GM12878 (cell line): ENCODE data around the gene TRIM37. TPM values are rescaled to one million over a fixed set of nuclear protein-coding genes. Genes with fewer than 3 reads are reported as not detected.
A peak's percentile ranks its signal among the peaks of the same experiment; 100 is the strongest.

Experiments
- BACH1 ChIP-seq: fragments of 450-650 bp; IDR thresholded peaks from 2 replicates; pipeline ENCODE4 v1.6.1; 2017; ENCODE audit warnings: mild to moderate bottlenecking, borderline replicate concordance
- BRCA1 ChIP-seq: IDR thresholded peaks from 2 replicates; pipeline ENCODE4 v1.6.1; 2011; ENCODE audit warnings: low read depth, low read length, improper control_type of control experiment
- CREB1 ChIP-seq: IDR thresholded peaks from 2 replicates; pipeline ENCODE4 v1.6.1; 2012; ENCODE audit warnings: low read depth, mild to moderate bottlenecking, inconsistent platforms
- EED ChIP-seq: sonication (generic); IDR thresholded peaks from 2 replicates; pipeline ENCODE4 v1.6.1; 2016; ENCODE audit warnings: antibody characterized with exemption, low read depth
- FOXK2 ChIP-seq: fragments of 450-650 bp; IDR thresholded peaks from 2 replicates; pipeline ENCODE4 v1.6.1; 2017; ENCODE audit warnings: mild to moderate bottlenecking, moderate library complexity
- HDAC2 ChIP-seq: fragments of 200-600 bp; sonication (generic); IDR thresholded peaks from 2 replicates; pipeline ENCODE4 v1.6.1; 2017
- HDAC6 ChIP-seq: fragments of 200-600 bp; sonication (generic); IDR thresholded peaks from one replicate; pipeline ENCODE4 v1.8.0; 2017; ENCODE audit warnings: antibody characterized with exemption; ENCODE audit not compliant: unreplicated experiment
- MXI1 ChIP-seq: fragments of 150-350 bp; IDR thresholded peaks from 2 replicates; pipeline ENCODE4 v1.6.1; 2011; ENCODE audit warnings: low read depth, mild to moderate bottlenecking, inconsistent platforms, low read length, improper control_type of control experiment
- NFYB ChIP-seq: IDR thresholded peaks from 2 replicates; pipeline ENCODE4 v1.6.1; 2011; ENCODE audit warnings: low read depth, mild to moderate bottlenecking, low read length, improper control_type of control experiment, moderate library complexity; ENCODE audit not compliant: insufficient read depth
- RB1 ChIP-seq: fragments of 450-650 bp; formaldehyde crosslinking; IDR thresholded peaks from 2 replicates; pipeline ENCODE4 v1.6.1; 2017; ENCODE audit warnings: mild to moderate bottlenecking, borderline replicate concordance
- RBBP5 ChIP-seq: fragments of 200-600 bp; sonication (generic); conservative IDR thresholded peaks from 2 replicates; pipeline ENCODE4 v1.6.1; 2016
- SMC3 ChIP-seq: IDR thresholded peaks from 2 replicates; pipeline ENCODE4 v1.6.1; 2011; ENCODE audit warnings: low read length, improper control_type of control experiment, borderline replicate concordance
- SUZ12 ChIP-seq: fragments of 200-600 bp; sonication (generic); IDR thresholded peaks from one replicate; pipeline ENCODE4 v1.6.1; 2018; ENCODE audit warnings: antibody characterized with exemption, mild to moderate bottlenecking; ENCODE audit not compliant: unreplicated experiment
- TARDBP ChIP-seq: IDR thresholded peaks from 2 replicates; pipeline ENCODE4 v1.6.1; 2016; ENCODE audit warnings: borderline replicate concordance
- polyA plus RNA-seq, 11 experiments: library from polyadenylated mRNA; depleted of rRNA in 4 of 11; unstranded in 6 of 11; stranded (reverse) in 5 of 11; fragments of >200 nt; fragmentation: Nextera tagmentation in 4 of 11; fragmentation: Illumina TruSeq in 1 of 11; extraction: Ambion mirVana in 4 of 11; extraction: Trizol in 1 of 11; gene quantifications; 1 replicate in 1 of 11; 2 replicates in 10 of 11; pipeline versions ENCODE4 v1.2.1 to v1.2.3, GENCODE V29; 2011 to 2016; ENCODE audit warnings: inconsistent platforms in 2 of 11, missing spikeins in 2 of 11, low read depth in 1 of 11
- total RNA-seq, 4 experiments: library from RNA; depleted of rRNA in 3 of 4; stranded (reverse); fragments of >200 nt in 3 of 4; fragmentation: Illumina TruSeq in 1 of 4; extraction: Trizol in 1 of 4; gene quantifications; 2 replicates each; pipeline versions ENCODE4 v1.2.1 to v1.2.3, GENCODE V29; 2013 to 2021
- TF ChIP-seq, protein P1 (sequence below): fragments of 450-650 bp; formaldehyde crosslinking; IDR thresholded peaks from 2 replicates; pipeline ENCODE4 v1.5.0; 2022; ENCODE audit warnings: mild to moderate bottlenecking, missing genetic modification characterization
- TF ChIP-seq, protein P2 (sequence below): fragments of 150-350 bp; IDR thresholded peaks from 2 replicates; pipeline ENCODE4 v1.6.1; 2014; ENCODE audit warnings: mild to moderate bottlenecking, low read depth, low read length
- TF ChIP-seq, protein P3 (sequence below): fragments of 450-650 bp; IDR thresholded peaks from 2 replicates; pipeline ENCODE4 v1.6.1; 2016; ENCODE audit warnings: mild to moderate bottlenecking
- TF ChIP-seq, protein P4 (sequence below): fragments of 450-650 bp; IDR thresholded peaks from 2 replicates; pipeline ENCODE4 v1.6.1; 2018; ENCODE audit warnings: borderline replicate concordance, mild to moderate bottlenecking; ENCODE audit not compliant: partially characterized antibody
- TF ChIP-seq, protein P5 (sequence below): fragments of 450-650 bp; IDR thresholded peaks from 2 replicates; pipeline ENCODE4 v1.6.1; 2017; ENCODE audit warnings: mild to moderate bottlenecking

Gene TRIM37
- total and polyA plus RNA-seq, 10 of the 15 experiments (the other 5 are each of a cell fraction or from before 2014, with no cell fraction given) = 4.8 to 20.6 (median 18.1) TPM

DNA sequence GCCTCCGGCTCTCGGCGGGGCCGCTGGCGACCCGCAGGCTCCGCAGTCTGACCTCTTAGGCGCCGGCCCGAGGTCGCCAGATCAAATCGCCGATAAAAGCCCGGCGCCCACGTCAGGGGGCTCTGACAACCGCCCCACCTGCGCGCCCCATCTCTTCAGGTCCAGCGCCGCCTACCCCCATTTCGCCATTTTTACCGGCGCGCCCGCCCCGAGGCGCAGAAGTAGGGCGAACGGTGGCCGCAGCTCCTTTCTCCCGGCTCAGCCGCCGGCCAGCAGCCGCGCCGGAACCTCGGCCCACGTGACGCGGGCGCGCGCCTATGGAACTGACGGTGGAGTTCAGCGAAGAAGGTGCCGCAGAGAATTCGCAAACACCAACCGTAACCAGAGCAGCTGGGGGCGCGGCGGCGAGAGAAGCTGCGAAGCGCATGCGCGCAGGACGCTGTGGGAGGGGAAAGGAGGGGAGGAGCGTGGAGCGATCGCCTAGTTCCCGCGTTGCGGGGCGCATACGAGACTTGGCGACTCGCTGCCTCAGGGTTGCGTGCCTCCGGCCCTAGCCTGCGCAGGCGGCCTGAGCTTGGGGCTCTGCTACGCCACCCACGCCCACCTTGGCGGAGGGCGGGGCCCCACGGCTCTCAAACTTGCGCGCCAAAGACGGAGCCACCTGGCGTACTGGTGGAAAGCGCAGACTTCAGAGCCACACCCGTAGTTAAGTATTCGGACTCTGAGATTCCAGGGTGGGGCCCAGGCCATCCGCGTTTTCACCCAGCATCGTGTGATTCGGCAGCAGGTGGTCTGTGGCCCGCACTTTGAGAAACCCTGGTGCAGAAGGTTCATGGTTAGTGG lies at the start of gene TRIM37 (continued):
- TF ChIP-seq, protein P1, sequence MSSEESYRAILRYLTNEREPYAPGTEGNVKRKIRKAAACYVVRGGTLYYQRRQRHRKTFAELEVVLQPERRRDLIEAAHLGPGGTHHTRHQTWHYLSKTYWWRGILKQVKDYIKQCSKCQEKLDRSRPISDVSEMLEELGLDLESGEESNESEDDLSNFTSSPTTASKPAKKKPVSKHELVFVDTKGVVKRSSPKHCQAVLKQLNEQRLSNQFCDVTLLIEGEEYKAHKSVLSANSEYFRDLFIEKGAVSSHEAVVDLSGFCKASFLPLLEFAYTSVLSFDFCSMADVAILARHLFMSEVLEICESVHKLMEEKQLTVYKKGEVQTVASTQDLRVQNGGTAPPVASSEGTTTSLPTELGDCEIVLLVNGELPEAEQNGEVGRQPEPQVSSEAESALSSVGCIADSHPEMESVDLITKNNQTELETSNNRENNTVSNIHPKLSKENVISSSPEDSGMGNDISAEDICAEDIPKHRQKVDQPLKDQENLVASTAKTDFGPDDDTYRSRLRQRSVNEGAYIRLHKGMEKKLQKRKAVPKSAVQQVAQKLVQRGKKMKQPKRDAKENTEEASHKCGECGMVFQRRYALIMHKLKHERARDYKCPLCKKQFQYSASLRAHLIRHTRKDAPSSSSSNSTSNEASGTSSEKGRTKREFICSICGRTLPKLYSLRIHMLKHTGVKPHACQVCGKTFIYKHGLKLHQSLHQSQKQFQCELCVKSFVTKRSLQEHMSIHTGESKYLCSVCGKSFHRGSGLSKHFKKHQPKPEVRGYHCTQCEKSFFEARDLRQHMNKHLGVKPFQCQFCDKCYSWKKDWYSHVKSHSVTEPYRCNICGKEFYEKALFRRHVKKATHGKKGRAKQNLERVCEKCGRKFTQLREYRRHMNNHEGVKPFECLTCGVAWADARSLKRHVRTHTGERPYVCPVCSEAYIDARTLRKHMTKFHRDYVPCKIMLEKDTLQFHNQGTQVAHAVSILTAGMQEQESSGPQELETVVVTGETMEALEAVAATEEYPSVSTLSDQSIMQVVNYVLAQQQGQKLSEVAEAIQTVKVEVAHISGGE (CRISPR knock-in tag) = no peak
- TF ChIP-seq RB1 = peak; percentile 89
- TF ChIP-seq TARDBP = 0 out of 2 replicates have a peak, but pooled peaks have one; percentile 20
- peak; percentile 99 for TF ChIP-seq MXI1
- TF ChIP-seq FOXK2 = 0 out of 2 replicates have a peak, but pooled peaks have one; percentile 31
- no peak for TF ChIP-seq HDAC2
- no peak for TF ChIP-seq BACH1
- no peak; the same call in 1 of the 2 replicates for TF ChIP-seq NFYB
- peak; percentile 24 for TF ChIP-seq CREB1
- TF ChIP-seq SMC3 = no peak
- TF ChIP-seq, protein P2, sequence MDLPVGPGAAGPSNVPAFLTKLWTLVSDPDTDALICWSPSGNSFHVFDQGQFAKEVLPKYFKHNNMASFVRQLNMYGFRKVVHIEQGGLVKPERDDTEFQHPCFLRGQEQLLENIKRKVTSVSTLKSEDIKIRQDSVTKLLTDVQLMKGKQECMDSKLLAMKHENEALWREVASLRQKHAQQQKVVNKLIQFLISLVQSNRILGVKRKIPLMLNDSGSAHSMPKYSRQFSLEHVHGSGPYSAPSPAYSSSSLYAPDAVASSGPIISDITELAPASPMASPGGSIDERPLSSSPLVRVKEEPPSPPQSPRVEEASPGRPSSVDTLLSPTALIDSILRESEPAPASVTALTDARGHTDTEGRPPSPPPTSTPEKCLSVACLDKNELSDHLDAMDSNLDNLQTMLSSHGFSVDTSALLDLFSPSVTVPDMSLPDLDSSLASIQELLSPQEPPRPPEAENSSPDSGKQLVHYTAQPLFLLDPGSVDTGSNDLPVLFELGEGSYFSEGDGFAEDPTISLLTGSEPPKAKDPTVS = no peak
- TF ChIP-seq, protein P3, sequence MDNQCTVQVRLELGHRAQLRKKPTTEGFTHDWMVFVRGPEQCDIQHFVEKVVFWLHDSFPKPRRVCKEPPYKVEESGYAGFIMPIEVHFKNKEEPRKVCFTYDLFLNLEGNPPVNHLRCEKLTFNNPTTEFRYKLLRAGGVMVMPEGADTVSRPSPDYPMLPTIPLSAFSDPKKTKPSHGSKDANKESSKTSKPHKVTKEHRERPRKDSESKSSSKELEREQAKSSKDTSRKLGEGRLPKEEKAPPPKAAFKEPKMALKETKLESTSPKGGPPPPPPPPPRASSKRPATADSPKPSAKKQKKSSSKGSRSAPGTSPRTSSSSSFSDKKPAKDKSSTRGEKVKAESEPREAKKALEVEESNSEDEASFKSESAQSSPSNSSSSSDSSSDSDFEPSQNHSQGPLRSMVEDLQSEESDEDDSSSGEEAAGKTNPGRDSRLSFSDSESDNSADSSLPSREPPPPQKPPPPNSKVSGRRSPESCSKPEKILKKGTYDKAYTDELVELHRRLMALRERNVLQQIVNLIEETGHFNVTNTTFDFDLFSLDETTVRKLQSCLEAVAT = no peak
- no peak for TF ChIP-seq RBBP5
- no peak for TF ChIP-seq HDAC6
- peak; percentile 84 for TF ChIP-seq BRCA1
- TF ChIP-seq, protein P4, sequence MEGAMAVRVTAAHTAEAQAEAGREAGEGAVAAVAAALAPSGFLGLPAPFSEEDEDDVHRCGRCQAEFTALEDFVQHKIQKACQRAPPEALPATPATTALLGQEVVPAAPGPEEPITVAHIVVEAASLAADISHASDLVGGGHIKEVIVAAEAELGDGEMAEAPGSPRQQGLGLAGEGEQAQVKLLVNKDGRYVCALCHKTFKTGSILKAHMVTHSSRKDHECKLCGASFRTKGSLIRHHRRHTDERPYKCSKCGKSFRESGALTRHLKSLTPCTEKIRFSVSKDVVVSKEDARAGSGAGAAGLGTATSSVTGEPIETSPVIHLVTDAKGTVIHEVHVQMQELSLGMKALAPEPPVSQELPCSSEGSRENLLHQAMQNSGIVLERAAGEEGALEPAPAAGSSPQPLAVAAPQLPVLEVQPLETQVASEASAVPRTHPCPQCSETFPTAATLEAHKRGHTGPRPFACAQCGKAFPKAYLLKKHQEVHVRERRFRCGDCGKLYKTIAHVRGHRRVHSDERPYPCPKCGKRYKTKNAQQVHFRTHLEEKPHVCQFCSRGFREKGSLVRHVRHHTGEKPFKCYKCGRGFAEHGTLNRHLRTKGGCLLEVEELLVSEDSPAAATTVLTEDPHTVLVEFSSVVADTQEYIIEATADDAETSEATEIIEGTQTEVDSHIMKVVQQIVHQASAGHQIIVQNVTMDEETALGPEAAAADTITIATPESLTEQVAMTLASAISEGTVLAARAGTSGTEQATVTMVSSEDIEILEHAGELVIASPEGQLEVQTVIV = no peak
- no peak for TF ChIP-seq SUZ12
- TF ChIP-seq, protein P5, sequence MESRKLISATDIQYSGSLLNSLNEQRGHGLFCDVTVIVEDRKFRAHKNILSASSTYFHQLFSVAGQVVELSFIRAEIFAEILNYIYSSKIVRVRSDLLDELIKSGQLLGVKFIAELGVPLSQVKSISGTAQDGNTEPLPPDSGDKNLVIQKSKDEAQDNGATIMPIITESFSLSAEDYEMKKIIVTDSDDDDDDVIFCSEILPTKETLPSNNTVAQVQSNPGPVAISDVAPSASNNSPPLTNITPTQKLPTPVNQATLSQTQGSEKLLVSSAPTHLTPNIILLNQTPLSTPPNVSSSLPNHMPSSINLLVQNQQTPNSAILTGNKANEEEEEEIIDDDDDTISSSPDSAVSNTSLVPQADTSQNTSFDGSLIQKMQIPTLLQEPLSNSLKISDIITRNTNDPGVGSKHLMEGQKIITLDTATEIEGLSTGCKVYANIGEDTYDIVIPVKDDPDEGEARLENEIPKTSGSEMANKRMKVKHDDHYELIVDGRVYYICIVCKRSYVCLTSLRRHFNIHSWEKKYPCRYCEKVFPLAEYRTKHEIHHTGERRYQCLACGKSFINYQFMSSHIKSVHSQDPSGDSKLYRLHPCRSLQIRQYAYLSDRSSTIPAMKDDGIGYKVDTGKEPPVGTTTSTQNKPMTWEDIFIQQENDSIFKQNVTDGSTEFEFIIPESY = no peak; the same call in 1 of the 2 replicates
- TF ChIP-seq EED = no peak
